HAP-1 (cell line): Measurements from ENCODE around the gene RANBP6.

Experiments used
- DNase-seq, 2 experiments: peaks; one replicate each; pipeline ENCODE4 v3.0.0-alpha.2; 2016 to 2020; ENCODE audit warnings: low spot score in 2 of 2
- H3K27me3 ChIP-seq: fragments of 250-450 bp; sonication (Bioruptor Pico); 2 replicates; pipeline ENCODE4 v1.5.1; 2020; ENCODE audit warnings: low read depth, mild to moderate bottlenecking, moderate library complexity
- H3K36me3 ChIP-seq: fragments of 250-450 bp; sonication (Bioruptor Pico); replicated peaks from 2 replicates; pipeline ENCODE4 v1.5.1; 2020; ENCODE audit warnings: mild to moderate bottlenecking
- H3K4me1 ChIP-seq: fragments of 250-450 bp; sonication (Bioruptor Pico); 2 replicates; pipeline ENCODE4 v1.5.1; 2020; ENCODE audit warnings: mild to moderate bottlenecking
- H3K4me3 ChIP-seq: fragments of 250-450 bp; sonication (Bioruptor Pico); 2 replicates; pipeline ENCODE4 v1.5.1; 2020; ENCODE audit warnings: mild to moderate bottlenecking, moderate library complexity
- H3K9me3 ChIP-seq: fragments of 250-450 bp; sonication (Bioruptor Pico); 2 replicates; pipeline ENCODE4 v1.5.1; 2020; ENCODE audit warnings: mild to moderate bottlenecking, moderate library complexity
- in situ Hi-C: fragments of 300-500 bp; cut with MboI; formaldehyde crosslinking; loops from 3 replicates; pipeline ENCODE4 v1.14.3; 2020; ENCODE audit warnings: low sequenced_read_pairs, inconsistent platforms, mixed read lengths

Gene RANBP6

GRCh38 chr9:5983042-5983441 is 32.4 kb downstream of the RANBP6 start:
- Histone ChIP-seq H3K4me1 (peaks cover 14% of the 10 kb centered on the region), H3K4me3 (no peak overlapping the region), H3K36me3 (no peaks in the 10 kb centered on the region; the same call in 1 of the 2 replicates), H3K27me3 (no peaks in the 10 kb centered on the region), H3K9me3 (no peaks in the 10 kb centered on the region)
- in situ Hi-C loops: no loop called here
- peak; percentile 49 to 89 for DNase-seq

GRCh38 chr9:5982317-5982716 is 33.1 kb downstream of the RANBP6 start:
- DNase-seq: no peak
- Histone ChIP-seq H3K4me3 (no peak overlapping the region), H3K27me3 (no peaks in the 10 kb centered on the region), H3K4me1 (peaks cover 14% of the 10 kb centered on the region), H3K36me3 (no peaks in the 10 kb centered on the region; the same call in 1 of the 2 replicates), H3K9me3 (no peaks in the 10 kb centered on the region)
- in situ Hi-C loops: no loop called here

- Histone ChIP-seq H3K27me3 (no peaks in the 10 kb centered on the region), H3K9me3 (no peaks in the 10 kb centered on the region), H3K36me3 (no peaks in the 10 kb centered on the region; the same call in 1 of the 2 replicates), H3K4me3 (no peak overlapping the region), H3K4me1 (peaks cover 8% of the 10 kb centered on the region)
- in situ Hi-C loops: no loop called here
- DNase-seq: no peak
Observed at GRCh38 chr9:5978523-5978922, 36.9 kb downstream of the RANBP6 start.

DNA sequence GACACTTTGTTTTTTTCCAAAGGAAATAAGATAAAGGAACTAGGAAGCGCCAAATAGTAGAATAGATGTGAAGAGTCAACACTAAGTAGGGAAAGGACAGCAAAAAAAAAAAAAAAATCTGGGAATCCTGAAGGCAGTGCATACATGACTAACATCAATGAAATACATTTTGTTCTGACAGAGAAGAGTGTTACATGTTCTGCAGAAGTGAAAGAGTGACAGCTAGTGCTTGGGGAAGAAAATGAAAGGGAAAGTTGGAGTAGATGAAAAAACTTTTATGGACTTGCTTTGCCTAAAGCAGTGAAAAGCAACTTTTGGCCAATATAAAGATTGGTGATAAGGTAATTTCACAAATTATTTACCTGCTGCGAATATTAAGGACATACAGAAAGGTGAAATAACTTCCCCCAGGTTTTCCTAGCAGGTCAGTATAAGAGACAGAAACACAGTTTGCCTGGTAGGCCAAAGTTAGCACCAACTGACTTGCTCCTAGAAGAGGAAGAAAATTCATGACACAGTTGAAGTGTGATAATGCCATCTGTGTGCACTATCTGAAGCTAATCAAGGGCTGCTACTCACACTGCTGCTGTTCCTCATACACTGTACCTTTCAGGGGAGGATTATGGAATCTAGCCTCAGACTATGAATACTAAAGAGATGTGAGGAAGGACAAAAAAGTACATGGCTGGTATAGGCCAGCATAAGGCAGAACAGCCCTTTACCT is 38.6 kb downstream of the RANBP6 start:
- DNase-seq: no peak
- no peaks in the 10 kb centered on the region for H3K27me3 ChIP-seq
- H3K4me1 ChIP-seq: no peaks in the 10 kb centered on the region
- no peaks in the 10 kb centered on the region for H3K36me3 ChIP-seq
- no peak overlapping the region for H3K4me3 ChIP-seq
- in situ Hi-C loops: no loop called here
- H3K9me3 ChIP-seq: no peaks in the 10 kb centered on the region

DNA sequence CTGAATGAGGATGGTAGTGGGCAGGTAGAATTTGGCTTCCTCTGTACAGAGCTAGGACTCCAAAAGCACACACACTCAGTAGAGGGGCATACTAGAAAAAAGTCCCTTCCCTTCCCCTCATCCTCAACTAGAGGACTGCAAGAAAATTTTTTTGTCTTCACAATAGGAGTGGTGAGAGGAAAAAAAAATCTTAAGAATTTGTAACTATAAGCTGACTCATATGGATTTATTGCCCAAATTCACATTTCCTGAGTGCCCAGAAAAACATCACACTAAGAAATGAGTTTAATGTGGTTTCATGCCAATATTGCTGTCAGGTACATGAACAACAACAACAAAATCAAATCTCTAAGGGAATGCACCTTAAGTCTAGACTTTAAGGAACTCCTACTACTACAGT is 43.7 kb downstream of the RANBP6 start:
- Histone ChIP-seq H3K36me3 (no peaks in the 10 kb centered on the region), H3K27me3 (no peaks in the 10 kb centered on the region), H3K9me3 (no peaks in the 10 kb centered on the region), H3K4me1 (no peaks in the 10 kb centered on the region), H3K4me3 (no peak overlapping the region)
- DNase-seq: no peak
- in situ Hi-C loops: no loop called here
